HCT116 (cell line): ENCODE measurements around the gene KSR2. TPM values are rescaled to one million over a fixed set of nuclear protein-coding genes. Genes with fewer than 3 reads are reported as not detected.

Experiments
- ATAC-seq: fragments of 200-7000 bp; cut with Tn5 transposase; 2 replicates; pipeline ENCODE4 v1.9.1; 2020; ENCODE audit warnings: mild to moderate bottlenecking, moderate library complexity
- BruUV-seq: library from RNA; stranded (reverse); fragments of 400-500 nt; replicated peaks from 2 replicates; lab custom pipeline; 2021; lab: Mats Ljungman, UMichigan
- CTCF ChIA-PET: fragments of 300-600 bp; sonication (Branson Sonifier 250); formaldehyde crosslinking; loops from one replicate; lab custom pipeline; 2021; ENCODE audit warnings: antibody characterized with exemption; lab: Charles Lee
- POLR2A ChIA-PET: fragments of 300-600, 350-600 bp; sonication (Branson Sonifier 250); formaldehyde crosslinking; loops from one replicate; lab custom pipeline; 2021; ENCODE audit warnings: antibody characterized with exemption; lab: Charles Lee
- RAD21 ChIA-PET, 2 experiments: fragments of 300-600 bp; sonication (Branson Sonifier 250); formaldehyde crosslinking; loops; one replicate each; lab custom pipeline; 2023; ENCODE audit warnings: low total read pairs in 2 of 2; ENCODE audit not compliant: uncharacterized antibody in 2 of 2, unreplicated experiment in 2 of 2, low non-redundant PET in 1 of 2; lab: Charles Lee
- DNase-seq: peaks from one replicate; pipeline ENCODE4 v3.0.0-alpha.2; 2010; ENCODE audit warnings: low read depth, low spot score
- H2AFZ ChIP-seq: fragments of 200-600 bp; shearing (Covaris generic), sonication (generic); 2 replicates; pipeline ENCODE4 v1.6.1; 2017; ENCODE audit warnings: low read depth, mixed run types, mixed read lengths, antibody characterized with exemption, low read length; ENCODE audit not compliant: poor library complexity, severe bottlenecking
- H3K27ac ChIP-seq: 2 replicates; pipeline ENCODE4 v1.5.1; 2012; ENCODE audit warnings: low read depth, low read length
- H3K27me3 ChIP-seq: fragments of 200-600 bp; sonication (generic); 2 replicates; pipeline ENCODE4 v1.6.1; 2016; ENCODE audit warnings: mixed run types, low read length, mixed read lengths; ENCODE audit not compliant: insufficient read depth
- H3K36me3 ChIP-seq, 2 experiments: fragments of 200-500 bp in 1 of 2; fragments of 200-600 bp in 1 of 2; sonication (Bioruptor generic) in 1 of 2; sonication (generic) in 1 of 2; 2 replicates each; pipeline versions ENCODE4 v1.5.1 to v1.6.1; 2014 to 2016; ENCODE audit warnings: low read length in 2 of 2, inconsistent platforms in 1 of 2, mixed read lengths in 1 of 2, mixed run types in 1 of 2; ENCODE audit not compliant: insufficient read depth in 2 of 2, control insufficient read depth in 1 of 2
- H3K4me1 ChIP-seq, 2 experiments: fragments of 200-600 bp in 1 of 2; sonication (generic) in 1 of 2; 2 replicates each; pipeline versions ENCODE4 v1.5.1 to v1.6.1; 2012 to 2017; ENCODE audit warnings: low read length in 2 of 2, inconsistent platforms in 1 of 2, mild to moderate bottlenecking in 1 of 2, mixed read lengths in 1 of 2, mixed run types in 1 of 2, moderate library complexity in 1 of 2; ENCODE audit not compliant: insufficient read depth in 2 of 2, control insufficient read depth in 1 of 2
- H3K4me2 ChIP-seq: fragments of 200-600 bp; sonication (generic); 2 replicates; pipeline ENCODE4 v1.6.1; 2017; ENCODE audit warnings: mixed run types, low read length, mixed read lengths
- H3K4me3 ChIP-seq, 2 experiments: fragments of 200-600 bp in 1 of 2; sonication (generic) in 1 of 2; replicated peaks in 1 of 2; 2 replicates each; pipeline ENCODE4 v1.5.1; 2011 to 2016; ENCODE audit warnings: low read length in 2 of 2, control low read depth in 1 of 2, low read depth in 1 of 2, mild to moderate bottlenecking in 1 of 2, mixed read lengths in 1 of 2, mixed run types in 1 of 2
- H3K79me2 ChIP-seq: fragments of 200-600 bp; sonication (generic); 2 replicates; pipeline ENCODE4 v1.6.1; 2017; ENCODE audit warnings: mild to moderate bottlenecking, mixed run types, low read length, moderate library complexity, mixed read lengths; ENCODE audit not compliant: insufficient read depth
- H3K9ac ChIP-seq: fragments of 200-600 bp; sonication (generic); 2 replicates; pipeline ENCODE4 v1.6.1; 2016; ENCODE audit warnings: low read length, mixed read lengths
- H3K9me2 ChIP-seq: fragments of 200-600 bp; sonication (generic), shearing (Covaris generic); 2 replicates; pipeline ENCODE4 v1.6.1; 2017; ENCODE audit warnings: mixed run types, mild to moderate bottlenecking, moderate library complexity; ENCODE audit not compliant: insufficient read depth
- H3K9me3 ChIP-seq, 2 experiments: fragments of 200-500 bp in 1 of 2; fragments of 200-600 bp in 1 of 2; sonication (Bioruptor generic) in 1 of 2; sonication (generic) in 1 of 2; 2 replicates each; pipeline ENCODE4 v1.6.1; 2014 to 2017; ENCODE audit warnings: low read length in 2 of 2, mixed read lengths in 2 of 2, inconsistent platforms in 1 of 2, low read depth in 1 of 2, mild to moderate bottlenecking in 1 of 2, mixed run types in 1 of 2, moderate library complexity in 1 of 2; ENCODE audit not compliant: control insufficient read depth in 1 of 2, insufficient read depth in 1 of 2
- H4K20me1 ChIP-seq: fragments of 200-600 bp; sonication (generic), shearing (Covaris generic); 2 replicates; pipeline ENCODE4 v1.6.1; 2017; ENCODE audit warnings: mixed run types, mild to moderate bottlenecking, moderate library complexity; ENCODE audit not compliant: insufficient read depth
- CBX3 ChIP-seq: IDR thresholded peaks from 2 replicates; pipeline ENCODE4 v1.6.1; 2012; ENCODE audit warnings: low read depth
- CEBPB ChIP-seq: IDR thresholded peaks from 2 replicates; pipeline ENCODE4 v1.6.1; 2012; ENCODE audit warnings: low read depth
- CTCF ChIP-seq, 3 experiments: fragments of 200-600 bp in 1 of 3; sonication (generic) in 1 of 3; IDR thresholded peaks in 2 of 3; conservative IDR thresholded peaks in 1 of 3; 2 replicates each; pipeline ENCODE4 v1.5.1; 2012 to 2017; ENCODE audit warnings: low read depth in 2 of 3, low read length in 2 of 3, antibody characterized with exemption in 1 of 3, borderline replicate concordance in 1 of 3, control low read depth in 1 of 3, mild to moderate bottlenecking in 1 of 3, mixed read lengths in 1 of 3, mixed run types in 1 of 3, moderate library complexity in 1 of 3; ENCODE audit not compliant: insufficient read depth in 1 of 3
- EGR1 ChIP-seq: IDR thresholded peaks from 2 replicates; pipeline ENCODE4 v1.6.1; 2012; ENCODE audit warnings: low read depth
- EZH2 ChIP-seq: fragments of 200-600 bp; sonication (generic); IDR thresholded peaks from 2 replicates; pipeline ENCODE4 v1.6.1; 2017; ENCODE audit warnings: antibody characterized with exemption, mixed run types
- EZH2phosphoT487 ChIP-seq: fragments of 200-600 bp; IDR thresholded peaks from 2 replicates; pipeline ENCODE4 v1.6.1; 2018; ENCODE audit warnings: antibody characterized with exemption, borderline replicate concordance
- FOSL1 ChIP-seq: IDR thresholded peaks from 2 replicates; pipeline ENCODE4 v1.6.1; 2012; ENCODE audit warnings: low read depth
- MAX ChIP-seq: IDR thresholded peaks from 2 replicates; pipeline ENCODE4 v1.6.1; 2012
- POLR2AphosphoS5 ChIP-seq: IDR thresholded peaks from 2 replicates; pipeline ENCODE4 v1.6.1; 2011; ENCODE audit warnings: mild to moderate bottlenecking, low read depth, low read length, moderate library complexity
- RAD21 ChIP-seq: IDR thresholded peaks from 2 replicates; pipeline ENCODE4 v1.6.1; 2012; ENCODE audit warnings: low read depth, mild to moderate bottlenecking
- REST ChIP-seq: IDR thresholded peaks from 2 replicates; pipeline ENCODE4 v1.6.1; 2012; ENCODE audit warnings: low read depth
- SIN3A ChIP-seq: IDR thresholded peaks from 2 replicates; pipeline ENCODE4 v1.6.1; 2012; ENCODE audit warnings: low read depth
- SP1 ChIP-seq: IDR thresholded peaks from 2 replicates; pipeline ENCODE4 v1.6.1; 2012; ENCODE audit warnings: low read depth
- SRF ChIP-seq: IDR thresholded peaks from 2 replicates; pipeline ENCODE4 v1.6.1; 2012; ENCODE audit warnings: low read depth
- ZFX ChIP-seq: fragments of 450-650 bp; IDR thresholded peaks from 2 replicates; pipeline ENCODE4 v1.6.1; 2017
- ZNF274 ChIP-seq: fragments of 200-500 bp; sonication (Bioruptor generic); IDR thresholded peaks from 2 replicates; pipeline ENCODE4 v1.6.1; 2014; ENCODE audit warnings: mild to moderate bottlenecking, low read depth, low read length, inconsistent platforms
- intact Hi-C: fragments of 100-400 bp; cut with micrococcal nuclease; formaldehyde crosslinking; loops from 2 replicates; pipeline ENCODE4 v1.10.0; 2022
- total RNA-seq: library from RNA; stranded (reverse); gene quantifications from one replicate; pipeline ENCODE4 v1.2.1, GENCODE V29; 2021; ENCODE audit not compliant: unreplicated experiment
- TF ChIP-seq, protein P1 (sequence below): IDR thresholded peaks from 2 replicates; pipeline ENCODE4 v1.6.1; 2011; ENCODE audit warnings: mild to moderate bottlenecking, low read length, moderate library complexity; ENCODE audit not compliant: insufficient replicate concordance; ENCODE audit errors: extremely low read depth

The KSR2 gene
- total RNA-seq, 1 experiment from 2014 or later: 10.1 TPM

GRCh38 chr12:117674763-117675162 is 294.0 kb downstream of the KSR2 start:
- H3K9ac ChIP-seq: no peak overlapping the region
- H3K36me3 ChIP-seq: no peaks in the 10 kb centered on the region
- intact Hi-C loops: loop anchor here (5.0 kb wide), 1 partner anchor 163 kb away; no protein-coding TSS in a partner anchor
- no peak for DNase-seq
- H2AFZ ChIP-seq: no peak overlapping the region
- no peak overlapping the region for H3K4me3 ChIP-seq
- POLR2A ChIA-PET: no interaction called here
- no TSS peak for BruUV-seq
- no peaks in the 10 kb centered on the region for H3K9me2 ChIP-seq
- CTCF ChIA-PET: no interaction called here
- no peaks in the 10 kb centered on the region for H3K79me2 ChIP-seq
- no peak overlapping the region for H3K27ac ChIP-seq
- no peak for ATAC-seq
- H3K27me3 ChIP-seq: 0 out of 2 replicates have a peak, but pooled peaks cover 5% of the 10 kb centered on the region
- H3K4me2 ChIP-seq: no peak overlapping the region
- peaks cover 0 to 5% of the 10 kb centered on the region in 2 experiments; a peak in 1 of 4 replicates for H3K4me1 ChIP-seq
- H4K20me1 ChIP-seq: no peaks in the 10 kb centered on the region
- H3K9me3 ChIP-seq: no peaks in the 10 kb centered on the region
- no peak for TF ChIP-seq RAD21
- no peak for TF ChIP-seq CBX3
- TF ChIP-seq REST: no peak
- TF ChIP-seq CTCF (IDR thresholded peaks at IDR 0.05 in 2 of 3, conservative IDR thresholded peaks at IDR 0.05 in 1 of 3; ENCODE audit: borderline replicate concordance in 1 of 3, insufficient read depth in 1 of 3, low read depth in 2 of 3, low read length in 2 of 3): no peak
- no peak for TF ChIP-seq CEBPB
- TF ChIP-seq EZH2: no peak
- TF ChIP-seq FOSL1: no peak
- no peak for TF ChIP-seq SIN3A
- TF ChIP-seq MAX: no peak
- TF ChIP-seq EGR1: no peak
- no peak for TF ChIP-seq SRF
- TF ChIP-seq POLR2AphosphoS5: no peak
- TF ChIP-seq ZFX: no peak
- TF ChIP-seq EZH2phosphoT487: no peak
- TF ChIP-seq SP1: no peak
- TF ChIP-seq ZNF274: no peak
- TF ChIP-seq, protein P1, sequence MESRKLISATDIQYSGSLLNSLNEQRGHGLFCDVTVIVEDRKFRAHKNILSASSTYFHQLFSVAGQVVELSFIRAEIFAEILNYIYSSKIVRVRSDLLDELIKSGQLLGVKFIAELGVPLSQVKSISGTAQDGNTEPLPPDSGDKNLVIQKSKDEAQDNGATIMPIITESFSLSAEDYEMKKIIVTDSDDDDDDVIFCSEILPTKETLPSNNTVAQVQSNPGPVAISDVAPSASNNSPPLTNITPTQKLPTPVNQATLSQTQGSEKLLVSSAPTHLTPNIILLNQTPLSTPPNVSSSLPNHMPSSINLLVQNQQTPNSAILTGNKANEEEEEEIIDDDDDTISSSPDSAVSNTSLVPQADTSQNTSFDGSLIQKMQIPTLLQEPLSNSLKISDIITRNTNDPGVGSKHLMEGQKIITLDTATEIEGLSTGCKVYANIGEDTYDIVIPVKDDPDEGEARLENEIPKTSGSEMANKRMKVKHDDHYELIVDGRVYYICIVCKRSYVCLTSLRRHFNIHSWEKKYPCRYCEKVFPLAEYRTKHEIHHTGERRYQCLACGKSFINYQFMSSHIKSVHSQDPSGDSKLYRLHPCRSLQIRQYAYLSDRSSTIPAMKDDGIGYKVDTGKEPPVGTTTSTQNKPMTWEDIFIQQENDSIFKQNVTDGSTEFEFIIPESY: no peak
- RAD21 ChIA-PET: no interaction called here
